ENCODE measurements around the gene MFAP2. TPM values are rescaled to one million over a fixed set of nuclear protein-coding genes. Genes with fewer than 3 reads are reported as not detected.

Gene MFAP2
- total RNA-seq, 2 donors from 2014 or later, result 24.0 to 62.2 TPM

DNA sequence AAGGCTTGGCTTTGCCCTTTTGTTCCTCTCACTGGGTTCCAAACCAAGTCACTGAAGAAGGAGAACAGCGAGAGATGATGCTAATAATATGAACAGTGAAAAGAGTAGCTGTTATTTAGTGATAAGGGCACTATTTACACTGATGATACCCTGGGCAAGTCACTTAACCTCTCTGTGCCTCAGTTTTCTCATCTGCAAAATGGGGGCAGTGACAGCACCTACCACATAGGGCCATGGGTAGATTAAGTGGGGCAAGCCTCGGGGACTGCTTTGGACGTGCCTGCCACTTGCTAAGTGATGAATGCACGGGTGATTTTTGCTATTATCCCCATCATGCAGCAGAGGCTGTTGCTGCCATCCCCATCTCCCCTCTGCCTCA lies 22.1 kb upstream of the MFAP2 start:
- H3K27me3 ChIP-seq (replicated peaks; ENCODE audit: insufficient read depth), result no peaks in the 10 kb centered on the region
- DNase-seq (ENCODE audit: low spot score), result no peak
- peaks cover 47% of the 10 kb centered on the region for H3K36me3 ChIP-seq
- no peaks in the 10 kb centered on the region for H3K9me3 ChIP-seq
- no peaks in the 10 kb centered on the region for H3K4me1 ChIP-seq (ENCODE audit: control insufficient read depth in 1 of 2, low read depth in 2 of 2)
- TF ChIP-seq, protein P1, sequence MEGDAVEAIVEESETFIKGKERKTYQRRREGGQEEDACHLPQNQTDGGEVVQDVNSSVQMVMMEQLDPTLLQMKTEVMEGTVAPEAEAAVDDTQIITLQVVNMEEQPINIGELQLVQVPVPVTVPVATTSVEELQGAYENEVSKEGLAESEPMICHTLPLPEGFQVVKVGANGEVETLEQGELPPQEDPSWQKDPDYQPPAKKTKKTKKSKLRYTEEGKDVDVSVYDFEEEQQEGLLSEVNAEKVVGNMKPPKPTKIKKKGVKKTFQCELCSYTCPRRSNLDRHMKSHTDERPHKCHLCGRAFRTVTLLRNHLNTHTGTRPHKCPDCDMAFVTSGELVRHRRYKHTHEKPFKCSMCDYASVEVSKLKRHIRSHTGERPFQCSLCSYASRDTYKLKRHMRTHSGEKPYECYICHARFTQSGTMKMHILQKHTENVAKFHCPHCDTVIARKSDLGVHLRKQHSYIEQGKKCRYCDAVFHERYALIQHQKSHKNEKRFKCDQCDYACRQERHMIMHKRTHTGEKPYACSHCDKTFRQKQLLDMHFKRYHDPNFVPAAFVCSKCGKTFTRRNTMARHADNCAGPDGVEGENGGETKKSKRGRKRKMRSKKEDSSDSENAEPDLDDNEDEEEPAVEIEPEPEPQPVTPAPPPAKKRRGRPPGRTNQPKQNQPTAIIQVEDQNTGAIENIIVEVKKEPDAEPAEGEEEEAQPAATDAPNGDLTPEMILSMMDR (IDR thresholded peaks at IDR 0.05), result no peak
- H3K4me3 ChIP-seq, result no peak overlapping the region
- H3K27ac ChIP-seq, result no peak overlapping the region
- no peak for ATAC-seq (ENCODE audit: insufficient number of reproducible peaks, low FRiP score, low read depth)

DNA sequence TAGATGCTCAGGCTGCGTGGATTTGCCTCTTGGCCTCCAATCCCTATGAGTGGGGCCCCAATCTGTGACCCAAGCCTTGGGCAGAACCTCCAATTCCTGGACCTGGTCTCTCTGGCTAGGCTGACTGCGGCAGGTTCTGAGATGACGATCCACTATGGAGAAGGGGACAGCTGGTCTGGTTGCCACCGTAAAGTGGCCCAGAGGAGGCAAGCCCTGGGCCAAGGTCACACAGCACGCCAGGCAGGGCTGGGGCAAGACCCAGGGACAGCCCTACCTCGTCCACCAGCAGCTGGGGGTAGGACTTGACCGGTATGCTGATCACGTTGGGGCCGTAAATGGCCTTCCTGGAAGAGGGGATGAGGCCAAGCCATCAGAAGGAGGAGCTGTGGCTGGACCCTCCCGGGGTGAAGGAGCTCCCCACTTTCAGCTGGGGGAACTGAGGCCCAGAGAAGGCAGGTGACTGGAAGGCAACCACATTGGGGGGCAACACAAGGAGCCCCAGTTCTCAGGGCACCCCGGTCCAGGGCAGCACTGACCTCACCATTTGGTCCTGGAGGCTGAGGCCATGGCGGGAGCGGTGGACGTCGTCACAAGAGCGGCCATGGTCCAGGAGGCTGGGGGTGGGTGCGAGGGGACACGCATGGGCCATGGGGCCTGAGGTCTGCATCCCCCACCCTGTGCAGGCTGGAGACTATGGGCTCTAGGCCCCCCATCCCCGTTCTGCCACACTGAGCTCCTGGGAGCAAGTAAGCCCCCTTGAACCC lies 21.5 kb upstream of the MFAP2 start:
- no peak for ATAC-seq (ENCODE audit: insufficient number of reproducible peaks, low FRiP score, low read depth)

DNA sequence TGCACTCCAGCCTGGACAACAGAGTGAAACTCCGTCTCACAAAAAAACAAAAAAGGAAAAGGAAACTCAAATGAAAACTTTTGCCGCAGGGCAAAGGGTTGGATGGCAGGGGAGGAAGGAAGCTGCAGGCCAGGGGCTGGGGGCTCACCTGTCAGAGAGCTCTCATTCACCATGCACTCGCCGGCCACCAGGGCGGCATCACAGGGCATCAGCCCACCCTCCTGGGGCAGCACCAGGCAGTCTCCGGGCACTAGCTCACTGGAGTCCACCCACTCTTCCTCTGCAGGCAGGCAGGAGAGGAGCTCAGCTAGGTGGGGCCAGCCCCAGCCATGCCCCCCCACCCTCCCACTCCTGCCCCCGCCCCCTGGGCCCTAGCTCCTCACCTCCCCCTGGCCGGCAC lies 19.4 kb upstream of the MFAP2 start:
- ATAC-seq (ENCODE audit: insufficient number of reproducible peaks, low FRiP score, low read depth), result no peak
- TF ChIP-seq, protein P1 (IDR thresholded peaks at IDR 0.05), result no peak
- no peaks in the 10 kb centered on the region for H3K4me1 ChIP-seq (ENCODE audit: control insufficient read depth in 1 of 2, low read depth in 2 of 2)
- no peaks in the 10 kb centered on the region for H3K9me3 ChIP-seq
- no peak overlapping the region for H3K4me3 ChIP-seq
- H3K36me3 ChIP-seq, result peaks cover 51% of the 10 kb centered on the region
- no peak for DNase-seq (ENCODE audit: low spot score)
- H3K27ac ChIP-seq, result no peak overlapping the region
- H3K27me3 ChIP-seq (replicated peaks; ENCODE audit: insufficient read depth), result no peaks in the 10 kb centered on the region

More for the DNA sequence above, 21.5 kb upstream of the MFAP2 start:
- no peaks in the 10 kb centered on the region for H3K4me1 ChIP-seq (ENCODE audit: control insufficient read depth in 1 of 2, low read depth in 2 of 2)
- no peaks in the 10 kb centered on the region for H3K27me3 ChIP-seq (replicated peaks; ENCODE audit: insufficient read depth)
- TF ChIP-seq, protein P1 (IDR thresholded peaks at IDR 0.05), result no peak
- H3K36me3 ChIP-seq, result peaks cover 51% of the 10 kb centered on the region
- no peak overlapping the region for H3K27ac ChIP-seq
- H3K9me3 ChIP-seq, result no peaks in the 10 kb centered on the region
- H3K4me3 ChIP-seq, result no peak overlapping the region
- DNase-seq (ENCODE audit: low spot score), result no peak

DNA sequence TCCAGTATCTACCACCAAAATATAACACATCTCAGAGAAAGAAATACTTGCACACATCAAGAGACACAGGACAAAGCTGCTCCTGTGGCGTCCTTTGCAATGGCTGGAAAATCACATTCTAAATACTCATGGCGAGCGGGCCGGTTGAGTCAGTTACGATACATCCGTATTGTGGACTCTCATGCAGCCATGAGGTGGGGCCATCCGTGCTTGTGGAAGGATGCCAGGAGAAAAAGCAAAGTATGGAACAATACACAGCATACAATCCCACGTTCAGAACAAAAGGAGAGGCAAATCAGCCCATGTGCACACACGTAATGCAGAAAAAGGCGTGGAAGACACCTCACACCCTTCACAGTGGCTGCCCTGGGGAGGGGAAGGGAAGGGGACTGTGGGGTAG lies 18.2 kb upstream of the MFAP2 start:
- no peak for DNase-seq (ENCODE audit: low spot score)
- ATAC-seq (ENCODE audit: insufficient number of reproducible peaks, low FRiP score, low read depth), result no peak
- H3K27ac ChIP-seq, result no peak overlapping the region
- no peaks in the 10 kb centered on the region for H3K27me3 ChIP-seq (replicated peaks; ENCODE audit: insufficient read depth)
- H3K4me1 ChIP-seq (ENCODE audit: control insufficient read depth in 1 of 2, low read depth in 2 of 2), result no peaks in the 10 kb centered on the region
- TF ChIP-seq, protein P1 (IDR thresholded peaks at IDR 0.05), result no peak
- no peaks in the 10 kb centered on the region for H3K9me3 ChIP-seq
- no peak overlapping the region for H3K4me3 ChIP-seq
- peaks cover 38% of the 10 kb centered on the region for H3K36me3 ChIP-seq

DNA sequence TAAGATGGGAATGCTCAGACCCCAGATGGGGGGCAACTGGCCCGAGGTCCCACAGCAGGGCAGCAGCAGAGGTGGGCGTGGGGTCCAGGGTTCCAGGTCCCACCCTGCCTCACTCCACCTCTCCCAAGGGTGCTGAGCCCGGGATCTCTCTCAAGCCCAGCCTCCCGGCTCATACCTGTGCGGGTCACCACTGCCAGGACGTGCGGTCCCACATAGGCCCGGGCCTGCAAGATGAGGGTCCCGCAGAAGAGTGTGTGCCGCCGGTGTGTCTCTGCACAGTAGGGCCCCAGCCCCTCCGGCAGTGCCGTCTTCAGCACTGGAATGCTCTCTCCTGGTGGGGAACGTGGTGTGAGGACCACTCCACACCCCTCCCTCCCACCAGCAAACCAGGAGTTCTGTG lies 16.4 kb upstream of the MFAP2 start:
- Histone ChIP-seq H3K36me3 (peaks cover 23% of the 10 kb centered on the region), H3K4me3 (no peak overlapping the region), H3K27ac (no peak overlapping the region), H3K4me1 (ENCODE audit: control insufficient read depth in 1 of 2, low read depth in 2 of 2) (no peaks in the 10 kb centered on the region), H3K27me3 (replicated peaks; ENCODE audit: insufficient read depth) (no peaks in the 10 kb centered on the region), H3K9me3 (no peaks in the 10 kb centered on the region)
- DNase-seq (ENCODE audit: low spot score) (no peak), ATAC-seq (ENCODE audit: insufficient number of reproducible peaks, low FRiP score, low read depth) (no peak)
- TF ChIP-seq, protein P1 (IDR thresholded peaks at IDR 0.05), result no peak

Data from thoracic aorta (tissue), 2 donors.